Activated CD8-positive, alpha-beta memory T cell treated with anti-CD3 and anti-CD28 coated beads for 24 hours (primary cell): ENCODE data around the gene C1orf232.

Experiments used
- DNase-seq: peaks from one replicate; pipeline ENCODE4 v3.0.0-alpha.2; 2020

The C1orf232 gene

GRCh38 chr1:26168410-26169197 lies at the start of gene C1orf232:
TSS of gene C1orf232 (minus strand) at chr1:26168963. CDS start at chr1:26168499, 464 bp downstream.
- DNase-seq = no peak

GRCh38 chr1:26215246-26215645 lies 46.5 kb upstream of the C1orf232 start:
- no peak for DNase-seq

DNA sequence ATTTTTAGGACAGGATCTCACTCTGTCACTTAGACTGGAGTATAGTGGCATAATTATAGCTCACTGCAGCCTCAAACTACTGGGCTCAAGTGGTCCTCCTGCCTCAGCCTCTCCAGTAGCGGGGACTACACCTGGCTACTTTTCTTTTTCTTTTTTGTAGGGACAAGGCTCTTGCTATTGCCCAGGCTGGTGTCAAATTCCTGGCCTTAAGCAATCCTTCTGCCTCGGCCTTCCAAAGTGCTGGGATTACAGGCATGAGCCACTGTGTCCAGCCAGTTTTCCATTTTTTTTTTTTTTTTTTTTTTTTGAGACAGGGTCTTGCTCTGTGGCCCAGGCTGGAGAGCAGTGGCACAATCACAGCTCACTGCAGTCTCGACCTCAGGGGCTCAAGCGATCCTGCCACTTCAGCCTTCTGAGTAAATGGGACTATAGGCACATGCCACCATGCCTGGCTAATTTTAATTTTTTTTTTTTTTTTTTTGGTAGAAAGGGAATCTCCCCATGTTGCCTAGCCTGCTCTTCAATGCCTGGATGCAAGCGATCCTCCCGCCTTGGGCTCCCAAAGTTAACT lies 44.7 kb upstream of the C1orf232 start:
- no peak for DNase-seq

DNA sequence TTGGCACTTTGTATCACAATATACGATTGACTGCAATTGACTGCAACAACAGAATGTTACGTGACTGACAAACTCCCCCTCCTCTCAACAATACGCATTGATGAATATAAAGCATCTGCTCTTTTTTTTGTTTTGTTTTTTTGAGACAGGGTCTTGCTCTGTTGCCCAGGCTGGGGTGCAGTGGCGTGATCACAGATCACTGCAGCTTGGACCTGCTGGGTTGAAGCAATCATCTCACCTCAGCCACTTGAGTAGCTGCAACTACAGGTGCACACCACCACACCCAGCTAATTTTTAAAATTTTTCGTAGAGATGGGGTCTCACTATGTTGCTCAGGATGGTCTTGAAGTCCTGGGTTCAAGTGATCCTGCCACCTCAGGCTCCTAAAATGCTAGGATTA lies 44.0 kb upstream of the C1orf232 start:
- no peak for DNase-seq

GRCh38 chr1:26210147-26210870 lies 41.5 kb upstream of the C1orf232 start:
- no peak for DNase-seq

DNA sequence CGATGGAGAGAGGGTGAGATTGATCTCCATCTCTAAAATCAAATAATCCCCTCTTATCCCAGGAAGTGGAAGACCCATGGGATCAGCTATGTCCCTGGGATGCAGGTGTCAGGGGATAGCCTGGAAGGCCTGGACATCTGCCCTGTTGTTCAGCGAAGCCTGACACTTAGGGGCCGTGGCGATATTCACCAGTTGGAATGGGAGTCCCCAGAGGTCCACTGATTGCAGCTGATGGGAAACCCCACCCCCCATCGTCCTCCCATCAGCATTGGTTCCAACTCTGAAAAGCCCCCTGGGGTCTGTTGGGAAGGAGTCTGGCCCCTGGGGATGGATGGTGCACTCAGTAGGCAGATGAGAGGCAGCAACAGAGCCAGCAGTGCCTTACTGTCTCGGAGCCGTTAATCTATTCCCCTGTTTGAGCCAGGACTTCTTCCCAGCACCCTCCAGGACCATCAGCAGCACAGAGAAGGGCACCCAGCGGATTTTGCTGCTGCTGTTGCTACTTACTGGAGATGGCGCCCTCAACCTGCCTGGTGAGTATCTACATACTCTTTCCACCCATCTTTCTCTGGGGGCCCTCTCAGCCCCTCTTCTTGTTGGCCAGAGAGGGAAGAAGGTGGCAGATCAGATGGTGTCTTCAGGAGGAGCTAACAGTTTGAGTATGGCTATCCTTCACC lies 35.0 kb upstream of the C1orf232 start:
- no peak for DNase-seq

GRCh38 chr1:26200413-26200812 lies 31.6 kb upstream of the C1orf232 start:
- DNase-seq = no peak

DNA sequence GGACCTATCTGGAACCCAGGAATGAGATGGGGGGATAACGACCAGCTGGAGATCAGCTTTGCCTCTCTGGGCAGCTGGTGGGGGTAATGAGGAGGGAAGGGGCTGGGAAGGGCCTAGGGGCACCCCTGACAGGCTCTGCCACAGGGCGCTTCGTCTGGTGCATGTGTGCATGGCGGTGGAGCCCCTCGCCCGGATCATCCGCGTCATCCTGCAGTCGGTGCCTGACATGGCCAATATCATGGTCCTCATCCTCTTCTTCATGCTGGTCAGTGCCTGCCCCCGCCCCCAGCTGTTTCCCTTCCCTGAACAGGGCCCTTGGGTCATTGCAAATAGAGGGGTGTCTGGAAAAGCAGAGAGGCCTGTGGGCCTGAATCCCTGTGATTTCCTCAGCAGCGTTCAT lies 29.1 kb upstream of the C1orf232 start:
- no peak for DNase-seq

DNA sequence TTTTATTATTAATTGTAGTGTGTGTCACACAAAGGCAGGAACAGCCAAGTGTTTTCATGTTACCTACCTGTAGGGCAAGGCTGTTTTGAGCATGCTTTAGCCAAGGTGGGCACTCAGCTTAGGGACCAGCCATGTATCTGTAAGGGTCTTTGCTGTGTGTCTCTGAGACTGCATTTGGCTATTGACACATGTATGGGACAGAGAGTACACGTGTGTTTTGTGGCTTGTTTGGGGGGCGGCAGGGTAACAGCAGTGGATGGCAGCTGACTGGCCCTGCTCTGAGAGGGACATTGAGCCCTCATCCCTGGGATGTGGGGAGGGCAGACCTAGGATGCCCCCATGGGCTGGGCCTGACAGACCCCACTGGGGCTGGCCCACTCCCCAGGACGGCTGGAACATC lies 28.5 kb upstream of the C1orf232 start:
- DNase-seq = no peak

DNA sequence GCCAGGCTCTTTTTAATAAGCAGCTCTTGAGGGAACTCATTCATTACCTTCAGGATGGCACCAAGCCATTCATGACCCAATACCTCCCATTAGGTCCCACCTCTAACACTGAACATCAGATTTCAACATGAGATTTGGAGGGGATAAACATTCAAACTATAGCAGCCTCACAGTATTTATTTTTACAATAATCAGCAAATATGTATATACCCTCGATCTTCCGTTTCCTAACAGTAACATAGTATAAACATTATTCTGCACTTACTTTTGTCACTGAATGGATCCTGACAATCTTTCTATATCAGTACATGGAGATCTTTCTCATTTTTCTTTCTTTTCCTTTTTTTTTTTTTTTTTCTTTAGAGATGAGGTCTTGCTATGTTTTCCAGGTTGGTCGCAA lies 27.0 kb upstream of the C1orf232 start:
- DNase-seq = no peak

DNA sequence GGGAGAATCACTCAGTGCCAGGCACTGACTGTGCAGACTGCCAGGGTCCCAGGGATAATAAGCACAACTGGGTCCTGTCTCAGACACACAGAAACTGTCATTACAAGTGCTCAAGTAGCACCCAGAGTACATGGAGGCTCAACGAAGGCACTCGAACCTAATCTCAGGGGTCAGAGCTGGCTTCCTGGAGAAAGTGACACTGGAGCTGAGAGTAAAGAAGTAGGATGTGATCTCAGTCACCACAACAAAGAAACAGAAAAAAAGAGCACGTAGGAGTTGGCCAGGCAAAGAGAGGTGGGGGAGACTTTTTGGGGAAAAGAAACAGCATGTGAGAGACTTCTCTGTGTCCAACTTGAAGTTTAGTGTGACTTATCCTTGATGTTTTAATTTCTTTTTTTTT lies 23.0 kb upstream of the C1orf232 start:
- no peak for DNase-seq

GRCh38 chr1:26190373-26190987 lies 21.7 kb upstream of the C1orf232 start, which contains the start of gene CATSPER4:
TSS of gene CATSPER4 (plus strand) at chr1:26190602. CDS start at chr1:26190628, 26 bp downstream.
- DNase-seq = no peak

DNA sequence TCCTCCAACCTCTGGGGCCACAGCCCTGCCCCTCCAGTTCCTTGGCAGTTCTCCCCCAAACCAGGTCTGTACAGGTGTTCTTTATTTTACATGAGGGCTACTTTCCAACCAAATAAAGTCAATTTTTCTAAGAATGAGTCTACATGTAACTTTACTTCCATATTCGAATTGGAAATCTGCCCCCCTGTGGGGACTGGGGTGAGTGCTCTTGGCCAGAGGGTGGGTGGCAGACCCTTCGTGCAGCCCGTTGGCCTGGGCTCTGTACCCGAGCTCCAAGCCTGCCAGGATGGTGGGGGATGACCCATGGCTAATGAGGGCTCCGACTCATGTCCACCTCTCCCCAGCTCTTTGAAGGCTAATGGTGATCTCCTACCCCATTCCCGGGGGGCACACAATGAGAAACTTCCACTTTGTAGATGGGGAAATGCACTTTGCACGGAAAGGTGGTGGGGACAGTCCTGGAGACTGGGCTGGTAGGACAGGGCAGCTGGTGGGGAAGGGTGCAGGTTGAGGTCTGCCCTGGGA lies 21.1 kb upstream of the C1orf232 start:
- DNase-seq = no peak

DNA sequence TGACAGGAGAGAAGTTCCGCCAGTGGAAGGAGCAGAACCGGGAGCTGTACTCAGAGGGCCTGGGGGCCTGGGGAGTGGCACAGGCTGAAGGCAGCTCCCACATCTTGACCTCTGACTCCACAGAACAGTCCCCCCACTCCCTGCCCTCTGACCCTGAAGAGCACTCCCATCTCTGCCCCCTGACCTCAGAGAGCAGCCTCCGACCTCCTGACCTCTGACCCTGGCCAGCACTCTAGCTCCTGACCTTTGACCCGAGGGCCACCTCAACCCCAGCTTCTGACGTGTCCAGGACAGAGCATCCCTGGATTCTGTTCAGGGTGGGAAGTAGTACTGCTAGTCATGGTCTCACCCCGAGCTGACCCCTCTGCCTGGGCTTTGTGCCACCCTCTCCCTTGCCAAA lies 20.6 kb upstream of the C1orf232 start:
- no peak for DNase-seq

DNA sequence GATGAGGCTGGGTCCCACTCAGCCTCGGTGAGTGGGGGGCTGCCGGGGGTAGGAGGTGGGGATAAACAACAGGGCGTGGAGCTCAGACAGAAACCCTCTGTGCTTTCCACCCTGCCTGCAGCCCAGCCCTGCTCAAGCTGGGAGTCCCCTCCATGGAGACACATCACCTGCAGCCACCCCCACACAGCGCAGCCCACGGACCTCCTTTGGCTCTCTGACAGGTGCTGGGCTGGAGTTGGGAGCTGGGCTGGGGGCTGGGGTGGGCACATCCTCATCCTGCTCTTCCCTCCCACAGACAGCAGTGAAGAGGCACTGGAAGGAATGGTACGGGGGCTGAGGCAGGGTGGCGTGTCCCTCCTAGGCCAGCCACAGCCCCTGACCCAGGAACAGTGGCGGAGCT lies 19.7 kb upstream of the C1orf232 start:
- no peak for DNase-seq

GRCh38 chr1:26187882-26188281 lies 19.1 kb upstream of the C1orf232 start:
- no peak for DNase-seq

DNA sequence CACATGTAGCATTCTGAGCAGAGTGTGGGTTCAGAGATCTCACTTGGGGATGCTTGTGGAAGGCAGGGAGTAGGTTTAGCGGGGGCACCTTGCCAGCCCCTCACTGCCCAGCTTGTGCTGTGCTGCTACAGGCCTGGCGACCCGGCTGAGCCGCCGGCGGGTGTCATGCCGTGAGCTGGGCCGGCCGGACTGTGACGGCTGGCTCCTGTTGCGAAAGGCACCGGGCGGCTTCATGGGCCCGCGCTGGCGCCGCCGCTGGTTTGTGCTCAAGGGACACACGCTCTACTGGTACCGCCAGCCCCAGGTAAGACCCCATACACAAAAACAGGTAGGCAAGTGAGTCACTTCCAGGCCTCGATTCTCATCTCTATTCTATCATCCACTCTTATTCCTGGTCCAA lies 16.1 kb upstream of the C1orf232 start:
- DNase-seq = no peak

- DNase-seq = no peak
These were observed 15.3 kb upstream of the C1orf232 start for GRCh38 chr1:26184086-26184485.

- DNase-seq = no peak
These were observed 13.6 kb upstream of the C1orf232 start for GRCh38 chr1:26182383-26182696.

DNA sequence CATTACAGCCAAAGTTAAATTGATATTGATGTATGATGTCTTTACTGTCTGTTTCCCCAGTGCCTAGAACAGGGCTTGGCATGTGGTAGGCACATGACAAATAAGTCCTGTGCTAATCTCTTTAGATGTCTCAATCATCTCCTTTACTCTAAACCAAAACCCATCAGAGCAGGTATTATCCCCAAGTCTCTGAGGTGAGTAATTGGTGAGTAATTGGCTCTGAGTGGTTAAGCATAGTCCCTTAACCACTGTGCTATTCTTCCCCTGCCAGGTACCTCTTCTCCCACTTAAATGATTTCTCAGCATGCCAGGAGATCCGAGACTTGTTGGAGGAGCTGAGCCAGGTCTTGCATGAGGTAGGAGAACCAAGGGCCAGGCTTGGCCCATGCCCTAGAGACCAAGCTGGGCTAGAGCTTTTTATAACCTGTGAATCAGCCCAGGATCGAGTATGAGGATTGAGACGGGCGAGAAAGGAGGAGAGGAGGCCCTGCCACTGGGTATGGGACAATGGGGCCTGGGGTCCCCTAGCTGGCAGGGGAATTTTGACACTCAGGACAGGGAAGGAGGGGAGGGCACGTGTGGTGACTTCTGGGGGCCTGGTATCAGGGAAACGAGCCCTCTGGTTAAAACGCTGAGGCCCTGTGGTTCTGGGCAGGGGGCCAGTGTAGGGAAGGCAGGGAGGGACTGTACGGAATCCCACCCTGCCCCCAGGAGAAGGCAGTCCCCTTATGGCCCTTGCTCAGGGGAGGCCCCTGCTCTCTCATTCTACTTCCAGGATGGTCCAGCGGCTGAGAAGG lies 13.0 kb upstream of the C1orf232 start:
- no peak for DNase-seq

DNA sequence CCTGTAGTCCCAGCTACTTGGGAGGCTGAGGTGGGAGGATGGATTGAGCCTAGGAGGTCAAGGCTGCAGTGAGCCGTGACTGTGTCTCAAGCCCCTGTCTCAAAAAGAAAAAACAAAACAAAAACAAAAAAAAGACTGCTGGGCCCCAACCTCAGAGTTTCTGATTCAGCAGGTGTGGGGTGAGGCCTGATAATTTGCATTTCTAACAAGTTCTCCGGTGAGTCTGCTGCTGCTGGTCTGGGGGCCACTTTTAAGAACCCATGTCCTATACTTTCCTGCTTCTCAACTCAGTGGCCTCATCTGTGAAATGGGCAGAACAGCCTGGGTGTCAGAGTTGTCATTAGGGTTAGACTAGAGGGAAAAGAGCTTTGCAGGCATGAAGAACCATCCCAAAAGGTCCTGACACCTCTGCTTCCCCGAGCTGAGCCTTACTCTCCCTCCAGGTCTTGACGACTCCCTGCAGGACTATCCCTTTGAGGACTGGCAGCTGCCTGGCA lies 11.3 kb upstream of the C1orf232 start:
- no peak for DNase-seq

DNA sequence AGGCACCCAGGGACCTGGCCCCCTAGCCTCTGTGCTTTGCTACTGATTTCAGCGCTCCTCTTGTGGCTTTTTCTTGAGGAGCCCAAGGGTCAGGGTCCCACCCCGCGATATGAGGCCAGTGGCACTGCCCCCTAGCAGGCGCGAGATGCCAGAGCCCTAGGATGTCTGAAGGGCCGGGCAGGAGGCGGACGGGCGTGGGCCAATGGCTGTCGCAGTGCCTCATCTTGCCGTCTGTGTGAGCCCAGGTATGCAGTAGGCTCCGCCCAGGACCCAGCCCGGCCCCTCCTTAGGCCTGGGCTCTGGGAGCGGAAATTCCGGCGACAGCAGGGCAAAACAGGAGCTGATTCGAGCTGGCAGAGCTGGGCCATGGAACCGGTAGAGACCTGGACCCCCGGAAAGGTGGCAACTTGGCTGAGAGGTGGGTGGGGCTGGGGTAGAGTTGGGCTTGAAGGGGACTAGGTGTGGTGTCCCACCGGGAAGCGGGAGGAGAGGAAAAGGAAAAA lies 8.5 kb upstream of the C1orf232 start, which contains the start of gene CNKSR1:
Gene CNKSR1 (plus strand): TSS at position 310 of the 503 bp plus-strand sequence. CDS start 57 bp downstream, at position 367.
- DNase-seq = no peak
